ENCODE measurements around the gene MED31. TPM values are rescaled to one million over a fixed set of nuclear protein-coding genes. Genes with fewer than 3 reads are reported as not detected.

MED31 gene
- total and polyA plus RNA-seq, 2 experiments from 2014 or later: 5.5 to 49.3 TPM

DNA sequence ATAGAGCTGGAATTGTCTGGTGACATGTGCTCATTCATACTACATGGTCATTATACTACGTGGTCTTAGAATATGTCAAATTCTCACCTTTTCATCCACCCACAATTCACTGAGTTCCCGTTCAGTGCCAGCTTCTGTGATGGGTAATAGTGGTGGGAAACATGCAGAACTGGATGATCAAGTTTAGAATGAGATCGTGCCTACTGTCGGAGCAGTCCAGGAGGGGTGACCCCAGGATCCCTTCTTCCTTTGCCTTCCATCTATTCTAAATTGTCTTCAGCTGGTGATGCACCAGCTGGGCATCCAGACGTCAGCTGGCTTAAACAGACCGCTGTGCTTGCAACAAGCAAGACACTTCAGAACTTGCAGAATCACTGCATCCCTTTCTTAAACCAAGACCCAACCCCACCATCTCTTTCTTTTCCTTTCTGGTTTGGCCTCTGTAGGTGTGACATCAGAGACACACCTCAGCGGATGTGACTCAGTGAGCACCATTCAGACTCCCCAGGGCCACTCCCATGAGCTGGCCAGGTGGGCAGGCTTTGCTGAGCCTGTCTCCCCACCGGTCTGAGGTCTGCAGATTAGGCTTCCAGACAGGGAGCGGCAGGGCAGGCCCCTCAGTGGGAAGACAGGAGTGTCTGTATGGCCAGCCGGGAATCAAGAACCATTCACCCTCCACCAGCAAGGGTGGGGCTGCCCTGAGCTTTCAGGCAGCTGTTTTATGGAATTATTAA lies 18.2 kb upstream of the MED31 start:
- no peak for DNase-seq (ENCODE audit: low spot score)
- Mint-ChIP-seq H3K36me3 (ENCODE audit: low read depth) (no peaks in the 10 kb centered on the region), H3K27me3 (ENCODE audit: insufficient read depth, low read depth, poor library complexity) (peaks cover 16% of the 10 kb centered on the region), H3K4me3 (no peak overlapping the region), H3K4me1 (peaks cover 8% of the 10 kb centered on the region; the same call in 2 of the 3 replicates), H3K9me3 (no peaks in the 10 kb centered on the region), H3K27ac (no peak overlapping the region)
- H3K9me2 ChIP-seq (ENCODE audit: insufficient read depth): no peaks in the 10 kb centered on the region
- H3F3A ChIP-seq (replicated peaks; ENCODE audit: low read depth): no peaks in the 10 kb centered on the region
- H3K27ac ChIP-seq (ENCODE audit: low read depth): no peak overlapping the region
- no peak overlapping the region for H3K4me3 ChIP-seq
- no peaks in the 10 kb centered on the region for H3K36me3 ChIP-seq (ENCODE audit: insufficient read depth)
- H3K4me2 ChIP-seq: no peak overlapping the region
- H2AFZ ChIP-seq: no peak overlapping the region
- H4K20me1 ChIP-seq (replicated peaks; ENCODE audit: insufficient read depth): peaks cover 7% of the 10 kb centered on the region; the same call in 1 of the 2 replicates
- H3K27me3 ChIP-seq (ENCODE audit: insufficient read depth): peaks cover 12% of the 10 kb centered on the region
- H3K79me2 ChIP-seq (replicated peaks; ENCODE audit: insufficient read depth): no peaks in the 10 kb centered on the region
- ATAC-seq: no peak
- no peaks in the 10 kb centered on the region for H3K4me1 ChIP-seq (ENCODE audit: insufficient read depth)
- TF ChIP-seq ZNF462 (CRISPR knock-in tag; IDR thresholded peaks at IDR 0.05) (no peak), REST (IDR thresholded peaks at IDR 0.05; ENCODE audit: unreplicated experiment) (no peak), ZNF114 (CRISPR knock-in tag; IDR thresholded peaks at IDR 0.05) (no peak), POLR2AphosphoS5 (IDR thresholded peaks at IDR 0.05; ENCODE audit: low read depth) (no peak), EZH2 (IDR thresholded peaks at IDR 0.05; ENCODE audit: low read depth, unreplicated experiment) (no peak), CREB1 (CRISPR knock-in tag; IDR thresholded peaks at IDR 0.05; ENCODE audit: low read depth) (no peak), ZNF331 (CRISPR knock-in tag; IDR thresholded peaks at IDR 0.05; ENCODE audit: low read depth) (no peak)
